ENCODE results near the gene TMA7.

Gene TMA7

GRCh38 chr3:48416091-48416505, 24.0 kb upstream of the TMA7 start:
- Histone ChIP-seq H3K4me3 (replicated peaks; ENCODE audit: insufficient read depth, low read length) (no peak overlapping the region), H3K27ac (replicated peaks) (no peak overlapping the region), H3K27me3 (ENCODE audit: insufficient read depth, poor library complexity, severe bottlenecking) (no peaks in the 10 kb centered on the region)
- TF ChIP-seq CTCF (IDR thresholded peaks at IDR 0.05; ENCODE audit: insufficient read depth, low read length) (no peak), SPI1 (IDR thresholded peaks at IDR 0.05; ENCODE audit: borderline replicate concordance, low read depth) (no peak), POLR2AphosphoS5 (IDR thresholded peaks at IDR 0.05; ENCODE audit: low read depth) (no peak), REST (IDR thresholded peaks at IDR 0.05; ENCODE audit: insufficient replicate concordance, low read depth) (no peak), GABPA (IDR thresholded peaks at IDR 0.05; ENCODE audit: low read depth) (no peak)
- no peak for DNase-seq (ENCODE audit: low read depth in 1 of 2, low spot score in 1 of 2)

- no peak for DNase-seq (ENCODE audit: low read depth in 1 of 2, low spot score in 1 of 2)
- TF ChIP-seq SPI1 (IDR thresholded peaks at IDR 0.05; ENCODE audit: borderline replicate concordance, low read depth) = no peak
- TF ChIP-seq REST (IDR thresholded peaks at IDR 0.05; ENCODE audit: insufficient replicate concordance, low read depth) = no peak
- TF ChIP-seq POLR2AphosphoS5 (IDR thresholded peaks at IDR 0.05; ENCODE audit: low read depth) = no peak
- no peak for TF ChIP-seq GABPA (IDR thresholded peaks at IDR 0.05; ENCODE audit: low read depth)
- TF ChIP-seq CTCF (IDR thresholded peaks at IDR 0.05; ENCODE audit: insufficient read depth, low read length) = no peak
- no peak overlapping the region for H3K4me3 ChIP-seq (replicated peaks; ENCODE audit: insufficient read depth, low read length)
- H3K27me3 ChIP-seq (ENCODE audit: insufficient read depth, poor library complexity, severe bottlenecking) = no peaks in the 10 kb centered on the region
- H3K27ac ChIP-seq (replicated peaks) = no peak overlapping the region
These were observed 23.5 kb upstream of the TMA7 start for GRCh38 chr3:48416546-48416945.

- H3K27ac ChIP-seq (replicated peaks) = no peak overlapping the region
- DNase-seq (ENCODE audit: low read depth in 1 of 2, low spot score in 1 of 2) = no peak
- TF ChIP-seq GABPA (IDR thresholded peaks at IDR 0.05; ENCODE audit: low read depth) (no peak), REST (IDR thresholded peaks at IDR 0.05; ENCODE audit: insufficient replicate concordance, low read depth) (no peak), SPI1 (IDR thresholded peaks at IDR 0.05; ENCODE audit: borderline replicate concordance, low read depth) (no peak), POLR2AphosphoS5 (IDR thresholded peaks at IDR 0.05; ENCODE audit: low read depth) (no peak), CTCF (IDR thresholded peaks at IDR 0.05; ENCODE audit: insufficient read depth, low read length) (no peak)
- no peak overlapping the region for H3K4me3 ChIP-seq (replicated peaks; ENCODE audit: insufficient read depth, low read length)
- no peaks in the 10 kb centered on the region for H3K27me3 ChIP-seq (ENCODE audit: insufficient read depth, poor library complexity, severe bottlenecking)
These were observed 22.4 kb upstream of the TMA7 start for GRCh38 chr3:48417529-48418108.

All from HL-60 (cell line).